ENCODE measurements around the gene APOA5. TPM values are rescaled to one million over a fixed set of nuclear protein-coding genes. Genes with fewer than 3 reads are reported as not detected.

APOA5 gene
- total RNA-seq, 1 experiment from 2014 or later = 0.20 TPM

DNA sequence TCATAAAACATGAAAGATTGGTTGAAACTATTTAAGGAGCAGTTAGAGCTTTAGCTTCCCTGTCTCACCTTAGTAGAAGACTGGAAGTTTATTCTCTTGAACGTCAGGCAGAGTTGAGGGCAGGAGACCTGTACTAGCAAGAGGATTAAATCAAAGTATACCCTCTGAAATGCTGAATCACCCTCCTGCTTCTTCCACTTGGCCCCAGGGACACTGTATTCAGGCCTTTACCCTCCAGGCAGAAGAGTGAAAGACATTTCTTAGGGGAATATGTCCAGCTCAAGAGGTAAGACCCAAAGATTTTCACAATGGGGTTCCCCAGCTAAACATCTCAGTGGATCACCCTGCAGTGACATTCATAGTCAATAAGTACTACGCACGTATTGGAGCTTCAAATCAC lies 19.5 kb upstream of the APOA5 start (continued):
- TF ChIP-seq, protein P1, sequence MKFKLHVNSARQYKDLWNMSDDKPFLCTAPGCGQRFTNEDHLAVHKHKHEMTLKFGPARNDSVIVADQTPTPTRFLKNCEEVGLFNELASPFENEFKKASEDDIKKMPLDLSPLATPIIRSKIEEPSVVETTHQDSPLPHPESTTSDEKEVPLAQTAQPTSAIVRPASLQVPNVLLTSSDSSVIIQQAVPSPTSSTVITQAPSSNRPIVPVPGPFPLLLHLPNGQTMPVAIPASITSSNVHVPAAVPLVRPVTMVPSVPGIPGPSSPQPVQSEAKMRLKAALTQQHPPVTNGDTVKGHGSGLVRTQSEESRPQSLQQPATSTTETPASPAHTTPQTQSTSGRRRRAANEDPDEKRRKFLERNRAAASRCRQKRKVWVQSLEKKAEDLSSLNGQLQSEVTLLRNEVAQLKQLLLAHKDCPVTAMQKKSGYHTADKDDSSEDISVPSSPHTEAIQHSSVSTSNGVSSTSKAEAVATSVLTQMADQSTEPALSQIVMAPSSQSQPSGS (CRISPR knock-in tag; IDR thresholded peaks at IDR 0.05; ENCODE audit: borderline replicate concordance, low read depth) = no peak
- TF ChIP-seq, protein P2, sequence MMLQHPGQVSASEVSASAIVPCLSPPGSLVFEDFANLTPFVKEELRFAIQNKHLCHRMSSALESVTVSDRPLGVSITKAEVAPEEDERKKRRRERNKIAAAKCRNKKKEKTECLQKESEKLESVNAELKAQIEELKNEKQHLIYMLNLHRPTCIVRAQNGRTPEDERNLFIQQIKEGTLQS (CRISPR knock-in tag; conservative IDR thresholded peaks at IDR 0.05) = no peak
- TF ChIP-seq ZNF219 (CRISPR knock-in tag; IDR thresholded peaks at IDR 0.05; ENCODE audit: borderline replicate concordance) = no peak
- TF ChIP-seq RORB (CRISPR knock-in tag; IDR thresholded peaks at IDR 0.05) = no peak
- TF ChIP-seq, protein P3, sequence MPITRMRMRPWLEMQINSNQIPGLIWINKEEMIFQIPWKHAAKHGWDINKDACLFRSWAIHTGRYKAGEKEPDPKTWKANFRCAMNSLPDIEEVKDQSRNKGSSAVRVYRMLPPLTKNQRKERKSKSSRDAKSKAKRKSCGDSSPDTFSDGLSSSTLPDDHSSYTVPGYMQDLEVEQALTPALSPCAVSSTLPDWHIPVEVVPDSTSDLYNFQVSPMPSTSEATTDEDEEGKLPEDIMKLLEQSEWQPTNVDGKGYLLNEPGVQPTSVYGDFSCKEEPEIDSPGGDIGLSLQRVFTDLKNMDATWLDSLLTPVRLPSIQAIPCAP (CRISPR knock-in tag; IDR thresholded peaks at IDR 0.05) = no peak
- TF ChIP-seq SOX15 (CRISPR knock-in tag; IDR thresholded peaks at IDR 0.05) = no peak
- TF ChIP-seq, protein P4, sequence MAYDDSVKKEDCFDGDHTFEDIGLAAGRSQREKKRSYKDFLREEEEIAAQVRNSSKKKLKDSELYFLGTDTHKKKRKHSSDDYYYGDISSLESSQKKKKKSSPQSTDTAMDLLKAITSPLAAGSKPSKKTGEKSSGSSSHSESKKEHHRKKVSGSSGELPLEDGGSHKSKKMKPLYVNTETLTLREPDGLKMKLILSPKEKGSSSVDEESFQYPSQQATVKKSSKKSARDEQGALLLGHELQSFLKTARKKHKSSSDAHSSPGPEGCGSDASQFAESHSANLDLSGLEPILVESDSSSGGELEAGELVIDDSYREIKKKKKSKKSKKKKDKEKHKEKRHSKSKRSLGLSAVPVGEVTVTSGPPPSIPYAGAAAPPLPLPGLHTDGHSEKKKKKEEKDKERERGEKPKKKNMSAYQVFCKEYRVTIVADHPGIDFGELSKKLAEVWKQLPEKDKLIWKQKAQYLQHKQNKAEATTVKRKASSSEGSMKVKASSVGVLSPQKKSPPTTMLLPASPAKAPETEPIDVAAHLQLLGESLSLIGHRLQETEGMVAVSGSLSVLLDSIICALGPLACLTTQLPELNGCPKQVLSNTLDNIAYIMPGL (CRISPR knock-in tag; IDR thresholded peaks at IDR 0.05) = no peak
- TF ChIP-seq, protein P5, sequence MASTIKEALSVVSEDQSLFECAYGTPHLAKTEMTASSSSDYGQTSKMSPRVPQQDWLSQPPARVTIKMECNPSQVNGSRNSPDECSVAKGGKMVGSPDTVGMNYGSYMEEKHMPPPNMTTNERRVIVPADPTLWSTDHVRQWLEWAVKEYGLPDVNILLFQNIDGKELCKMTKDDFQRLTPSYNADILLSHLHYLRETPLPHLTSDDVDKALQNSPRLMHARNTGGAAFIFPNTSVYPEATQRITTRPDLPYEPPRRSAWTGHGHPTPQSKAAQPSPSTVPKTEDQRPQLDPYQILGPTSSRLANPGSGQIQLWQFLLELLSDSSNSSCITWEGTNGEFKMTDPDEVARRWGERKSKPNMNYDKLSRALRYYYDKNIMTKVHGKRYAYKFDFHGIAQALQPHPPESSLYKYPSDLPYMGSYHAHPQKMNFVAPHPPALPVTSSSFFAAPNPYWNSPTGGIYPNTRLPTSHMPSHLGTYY (CRISPR knock-in tag; IDR thresholded peaks at IDR 0.05) = no peak
- TF ChIP-seq MXD4 (CRISPR knock-in tag; IDR thresholded peaks at IDR 0.05; ENCODE audit: borderline replicate concordance) = no peak
- TF ChIP-seq, protein P6, sequence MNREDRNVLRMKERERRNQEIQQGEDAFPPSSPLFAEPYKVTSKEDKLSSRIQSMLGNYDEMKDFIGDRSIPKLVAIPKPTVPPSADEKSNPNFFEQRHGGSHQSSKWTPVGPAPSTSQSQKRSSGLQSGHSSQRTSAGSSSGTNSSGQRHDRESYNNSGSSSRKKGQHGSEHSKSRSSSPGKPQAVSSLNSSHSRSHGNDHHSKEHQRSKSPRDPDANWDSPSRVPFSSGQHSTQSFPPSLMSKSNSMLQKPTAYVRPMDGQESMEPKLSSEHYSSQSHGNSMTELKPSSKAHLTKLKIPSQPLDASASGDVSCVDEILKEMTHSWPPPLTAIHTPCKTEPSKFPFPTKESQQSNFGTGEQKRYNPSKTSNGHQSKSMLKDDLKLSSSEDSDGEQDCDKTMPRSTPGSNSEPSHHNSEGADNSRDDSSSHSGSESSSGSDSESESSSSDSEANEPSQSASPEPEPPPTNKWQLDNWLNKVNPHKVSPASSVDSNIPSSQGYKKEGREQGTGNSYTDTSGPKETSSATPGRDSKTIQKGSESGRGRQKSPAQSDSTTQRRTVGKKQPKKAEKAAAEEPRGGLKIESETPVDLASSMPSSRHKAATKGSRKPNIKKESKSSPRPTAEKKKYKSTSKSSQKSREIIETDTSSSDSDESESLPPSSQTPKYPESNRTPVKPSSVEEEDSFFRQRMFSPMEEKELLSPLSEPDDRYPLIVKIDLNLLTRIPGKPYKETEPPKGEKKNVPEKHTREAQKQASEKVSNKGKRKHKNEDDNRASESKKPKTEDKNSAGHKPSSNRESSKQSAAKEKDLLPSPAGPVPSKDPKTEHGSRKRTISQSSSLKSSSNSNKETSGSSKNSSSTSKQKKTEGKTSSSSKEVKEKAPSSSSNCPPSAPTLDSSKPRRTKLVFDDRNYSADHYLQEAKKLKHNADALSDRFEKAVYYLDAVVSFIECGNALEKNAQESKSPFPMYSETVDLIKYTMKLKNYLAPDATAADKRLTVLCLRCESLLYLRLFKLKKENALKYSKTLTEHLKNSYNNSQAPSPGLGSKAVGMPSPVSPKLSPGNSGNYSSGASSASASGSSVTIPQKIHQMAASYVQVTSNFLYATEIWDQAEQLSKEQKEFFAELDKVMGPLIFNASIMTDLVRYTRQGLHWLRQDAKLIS (CRISPR knock-in tag; IDR thresholded peaks at IDR 0.05; ENCODE audit: borderline replicate concordance) = no peak
- no peak for TF ChIP-seq ZNF121 (CRISPR knock-in tag; IDR thresholded peaks at IDR 0.05)
- TF ChIP-seq, protein P7, sequence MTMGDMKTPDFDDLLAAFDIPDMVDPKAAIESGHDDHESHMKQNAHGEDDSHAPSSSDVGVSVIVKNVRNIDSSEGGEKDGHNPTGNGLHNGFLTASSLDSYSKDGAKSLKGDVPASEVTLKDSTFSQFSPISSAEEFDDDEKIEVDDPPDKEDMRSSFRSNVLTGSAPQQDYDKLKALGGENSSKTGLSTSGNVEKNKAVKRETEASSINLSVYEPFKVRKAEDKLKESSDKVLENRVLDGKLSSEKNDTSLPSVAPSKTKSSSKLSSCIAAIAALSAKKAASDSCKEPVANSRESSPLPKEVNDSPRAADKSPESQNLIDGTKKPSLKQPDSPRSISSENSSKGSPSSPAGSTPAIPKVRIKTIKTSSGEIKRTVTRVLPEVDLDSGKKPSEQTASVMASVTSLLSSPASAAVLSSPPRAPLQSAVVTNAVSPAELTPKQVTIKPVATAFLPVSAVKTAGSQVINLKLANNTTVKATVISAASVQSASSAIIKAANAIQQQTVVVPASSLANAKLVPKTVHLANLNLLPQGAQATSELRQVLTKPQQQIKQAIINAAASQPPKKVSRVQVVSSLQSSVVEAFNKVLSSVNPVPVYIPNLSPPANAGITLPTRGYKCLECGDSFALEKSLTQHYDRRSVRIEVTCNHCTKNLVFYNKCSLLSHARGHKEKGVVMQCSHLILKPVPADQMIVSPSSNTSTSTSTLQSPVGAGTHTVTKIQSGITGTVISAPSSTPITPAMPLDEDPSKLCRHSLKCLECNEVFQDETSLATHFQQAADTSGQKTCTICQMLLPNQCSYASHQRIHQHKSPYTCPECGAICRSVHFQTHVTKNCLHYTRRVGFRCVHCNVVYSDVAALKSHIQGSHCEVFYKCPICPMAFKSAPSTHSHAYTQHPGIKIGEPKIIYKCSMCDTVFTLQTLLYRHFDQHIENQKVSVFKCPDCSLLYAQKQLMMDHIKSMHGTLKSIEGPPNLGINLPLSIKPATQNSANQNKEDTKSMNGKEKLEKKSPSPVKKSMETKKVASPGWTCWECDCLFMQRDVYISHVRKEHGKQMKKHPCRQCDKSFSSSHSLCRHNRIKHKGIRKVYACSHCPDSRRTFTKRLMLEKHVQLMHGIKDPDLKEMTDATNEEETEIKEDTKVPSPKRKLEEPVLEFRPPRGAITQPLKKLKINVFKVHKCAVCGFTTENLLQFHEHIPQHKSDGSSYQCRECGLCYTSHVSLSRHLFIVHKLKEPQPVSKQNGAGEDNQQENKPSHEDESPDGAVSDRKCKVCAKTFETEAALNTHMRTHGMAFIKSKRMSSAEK (CRISPR knock-in tag; IDR thresholded peaks at IDR 0.05; ENCODE audit: borderline replicate concordance) = no peak

All from WTC11 (cell line).